ENCODE measurements around the gene ARHGAP27.
"Not testable (repeated sequence)": the region's sequence is repeated elsewhere in the genome, so short reads cannot be mapped to it uniquely, and the experiment has no call there.

DNA sequence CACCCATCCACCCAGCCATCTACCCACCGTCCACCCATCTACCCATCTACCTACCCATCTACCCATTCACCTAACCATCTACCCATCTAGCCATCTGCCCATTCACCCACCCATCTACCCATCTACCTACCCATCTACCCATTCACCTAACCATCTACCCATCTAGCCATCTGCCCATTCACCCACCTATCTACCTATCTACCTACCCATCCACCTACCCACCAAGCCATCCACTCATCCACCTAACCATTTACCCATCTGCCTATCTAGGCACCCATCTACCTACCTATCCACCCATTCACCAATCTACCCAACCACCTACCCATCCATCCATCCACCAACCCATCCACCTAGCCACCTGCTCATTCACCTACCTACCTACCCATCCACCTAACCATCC lies 16.6 kb upstream of the ARHGAP27 start:
- not testable (repeated sequence) for TF ChIP-seq CTCF, POLR2A (IDR thresholded peaks at IDR 0.05)
